Motor neuron (in vitro differentiated cells): ENCODE data around the gene CHD8. TPM values are rescaled to one million over a fixed set of nuclear protein-coding genes. Genes with fewer than 3 reads are reported as not detected.
"Not testable (repeated sequence)": the region's sequence is repeated elsewhere in the genome, so short reads cannot be mapped to it uniquely, and the experiment has no call there.

Experiments used
- ATAC-seq, 8 experiments: fragments of 200-7000 bp; cut with Tn5 transposase; replicated peaks in 6 of 8; 2 replicates each; pipeline ENCODE4 v1.8.0; 2021; ENCODE audit warnings: mild to moderate bottlenecking in 8 of 8, moderate library complexity in 8 of 8
- H3K27ac ChIP-seq, 2 donors: fragments of 250-450 bp; sonication (Bioruptor Pico); 2 replicates each; pipeline ENCODE4 v1.9.0; 2021; ENCODE audit warnings: antibody characterized with exemption in 2 of 2, mild to moderate bottlenecking in 2 of 2, moderate library complexity in 1 of 2
- H3K4me1 ChIP-seq, 2 donors: fragments of 250-450 bp; sonication (Bioruptor Pico); replicated peaks in 1 of 2; 2 replicates each; pipeline ENCODE4 v1.6.1; 2021; ENCODE audit warnings: antibody characterized with exemption in 2 of 2, mild to moderate bottlenecking in 2 of 2, moderate library complexity in 1 of 2
- H3K4me3 ChIP-seq, 5 donors: fragments of 250-450 bp; sonication (Bioruptor Pico); 2 replicates each; pipeline ENCODE4 v1.9.0; 2021; ENCODE audit warnings: antibody characterized with exemption in 5 of 5, mild to moderate bottlenecking in 5 of 5, moderate library complexity in 4 of 5
- WGBS, 10 experiments: fragments of 450-650 bp; shearing (Covaris generic); methylation state at CpG; one replicate each; pipeline ENCODE4 v1.0.0; 2022; 5-methylcytosine and 5-hydroxymethylcytosine counted together
- in situ Hi-C, 9 experiments: fragments of 400-800 bp; cut with MboI; loops; one replicate each; pipeline ENCODE4 v1.15.0; 2021; ENCODE audit warnings: low sequenced_read_pairs in 9 of 9, low pct_unique_long_range_greater_than_20kb in 2 of 9; ENCODE audit not compliant: unreplicated experiment in 9 of 9
- total RNA-seq, 8 experiments: library from RNA; unstranded; fragments of 300-600 nt; gene quantifications; 2 replicates each; pipeline versions ENCODE4 v1.2.3 to v1.2.4, GENCODE V29; 2022

Gene CHD8
- total RNA-seq, 8 experiments from 2014 or later = 48.7 to 114 (median 81.1) TPM

DNA sequence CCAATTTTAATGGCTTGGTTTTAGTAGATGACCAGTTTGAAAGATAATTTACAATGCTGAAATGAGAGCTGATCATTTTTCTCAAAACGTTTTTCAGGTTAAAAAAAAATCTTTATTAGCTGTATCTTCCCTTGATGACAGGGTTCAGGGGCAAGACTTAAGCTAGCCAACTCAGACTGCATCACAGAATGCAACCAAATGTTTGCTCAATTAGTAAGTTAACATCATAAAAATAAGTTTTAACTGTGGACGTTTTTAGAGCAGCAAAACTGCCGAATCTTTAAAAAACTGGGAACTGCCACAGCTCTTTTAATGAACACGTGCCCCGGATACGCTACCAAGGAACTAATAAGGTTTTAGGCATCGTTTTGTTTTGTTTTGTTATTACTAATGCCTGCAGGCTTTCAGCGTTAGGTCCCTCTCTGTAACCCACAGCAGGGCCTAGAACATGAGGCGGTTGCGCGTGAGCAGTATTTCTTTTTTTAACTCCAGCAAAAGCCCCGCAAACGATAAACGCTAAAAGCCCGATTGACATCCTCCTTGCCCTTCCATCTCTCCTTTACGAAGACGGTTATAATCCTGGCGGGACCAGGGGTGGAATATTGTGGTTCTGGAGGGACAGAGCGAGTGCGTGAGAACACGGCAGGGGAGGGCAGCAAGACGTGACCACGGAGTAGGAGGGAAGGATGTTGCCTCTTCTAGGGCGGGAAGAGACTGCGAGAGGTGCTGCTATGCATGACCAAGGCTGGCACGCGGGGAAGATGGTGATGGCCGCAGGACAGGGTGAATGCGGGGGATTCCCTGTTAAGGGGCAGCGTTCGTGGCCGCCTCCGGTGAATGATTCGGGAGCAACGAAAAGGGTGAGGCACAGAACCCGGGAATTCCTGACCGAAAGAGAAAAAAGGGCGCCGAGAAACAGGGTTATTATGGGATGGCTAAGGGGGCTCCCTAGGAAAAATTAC, 72.8 kb downstream of the CHD8 start:
- in situ Hi-C loops = no loop called here

DNA sequence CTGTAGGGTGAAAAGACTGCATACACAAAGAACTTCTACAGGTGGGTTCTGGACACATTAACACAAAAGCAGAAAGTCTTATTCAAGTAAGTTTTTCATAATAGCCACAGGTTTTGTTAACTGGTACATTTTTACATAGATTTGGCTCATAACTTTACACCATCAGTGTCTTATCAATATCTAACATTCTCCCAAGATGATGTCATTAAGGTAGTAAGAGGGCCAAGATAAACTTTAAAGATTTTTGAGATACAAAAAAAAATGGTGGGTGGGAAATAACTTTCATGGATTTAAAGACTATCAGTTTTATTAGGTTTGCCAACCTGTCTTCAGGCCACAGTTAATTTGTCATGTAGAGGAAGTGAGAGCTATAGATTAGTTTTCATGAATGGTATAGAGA, 73.8 kb downstream of the CHD8 start:
- Histone ChIP-seq H3K4me3 (peak overlapping the region in 1 of 5 donors; percentile 80), H3K27ac (no peak overlapping the region), H3K4me1 (peaks cover 3 to 18% of the 10 kb centered on the region in 2 donors)
- in situ Hi-C loops = no loop called here
- no peak for ATAC-seq

More for the DNA sequence above, 72.8 kb downstream of the CHD8 start:
- WGBS, 10 experiments = 0 to 2% (median 0%) methylated on average over 3 to 26 of the region's 39 CpGs
- peak overlapping the region; percentile 83 to 97 for H3K27ac ChIP-seq
- H3K4me1 ChIP-seq = peaks cover 3 to 18% of the 10 kb centered on the region in 2 donors
- ATAC-seq = peak; percentile 32 to 62 (median 39)
- peak overlapping the region; percentile 53 to 80 (median 57) for H3K4me3 ChIP-seq

DNA sequence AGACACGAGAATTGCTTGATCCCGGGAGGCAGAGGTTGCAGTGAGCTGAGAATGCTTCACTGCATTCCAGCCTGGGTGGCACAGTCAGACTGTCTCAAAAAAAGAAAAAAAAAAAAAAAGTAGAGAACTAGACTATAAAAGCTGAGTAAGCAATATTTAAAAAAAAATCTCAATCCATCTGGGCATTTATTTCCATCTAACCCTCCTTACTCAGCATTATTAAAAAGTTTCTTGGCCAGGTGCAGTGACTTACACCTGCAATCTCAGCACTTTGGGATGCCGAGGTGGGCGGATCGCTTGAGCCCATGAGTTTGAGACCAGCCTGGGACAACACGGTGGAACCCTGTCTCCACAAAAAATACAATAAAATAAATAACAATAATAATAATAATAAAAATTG, 76.6 kb downstream of the CHD8 start:
- 40 to 100% (median 89%) methylated on average over 1 to 6 of the region's 6 CpGs for WGBS, 10 experiments
- no peak overlapping the region for H3K4me3 ChIP-seq
- H3K4me1 ChIP-seq = peaks cover 3 to 15% of the 10 kb centered on the region in 2 donors
- H3K27ac ChIP-seq = no peak overlapping the region
- in situ Hi-C loops = no loop called here
- no peak for ATAC-seq

DNA sequence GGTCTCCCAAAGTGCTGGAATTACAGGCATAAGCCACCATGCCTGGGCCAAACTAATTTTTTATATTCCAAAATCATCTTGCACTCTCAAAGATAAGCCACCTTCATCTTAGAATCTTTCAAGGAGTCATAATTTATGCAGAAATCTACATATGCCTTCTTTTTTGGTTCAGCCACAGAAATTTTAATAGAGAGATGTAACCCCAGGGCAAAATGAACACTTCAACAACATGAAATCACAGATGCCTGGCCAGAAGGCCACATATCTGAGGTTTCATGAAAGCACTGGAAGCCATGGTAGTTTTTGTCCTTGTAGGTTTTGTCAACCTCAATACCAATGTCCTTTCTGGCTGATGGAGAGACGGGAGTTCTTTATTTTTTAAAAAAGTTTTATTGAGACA, 81.9 kb downstream of the CHD8 start:
- ATAC-seq = peak in 3 of 8 experiments; percentile 66 to 83 (median 73)
- Histone ChIP-seq H3K4me1 (no peaks in the 10 kb centered on the region), H3K4me3 (no peak overlapping the region), H3K27ac (no peak overlapping the region)
- in situ Hi-C loops = no loop called here
- 43 to 100% (median 100%) methylated on average over 1 of the region's 1 CpG; no CpG with 5 or more reads in 1 of the 10 experiments for whole genome bisulfite sequencing, 10 experiments

DNA sequence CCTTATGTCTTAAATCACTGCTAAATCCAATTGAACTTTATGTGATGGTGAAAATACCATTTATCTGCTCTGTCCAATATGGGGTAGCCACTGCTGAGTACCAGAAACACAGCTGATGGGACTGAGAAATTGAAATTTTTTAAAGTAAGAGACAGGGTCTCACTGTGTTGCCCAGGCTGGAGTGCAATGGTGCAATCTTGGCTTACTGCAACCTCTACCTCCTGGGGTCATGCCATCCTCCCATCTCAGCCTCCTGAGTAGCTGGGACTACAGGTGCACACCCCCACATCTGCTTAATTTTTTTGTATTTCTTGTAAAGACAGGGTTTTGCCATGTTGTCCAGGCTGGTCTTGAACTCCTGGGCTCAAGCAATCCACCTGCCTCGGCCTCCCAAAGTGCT, 83.1 kb downstream of the CHD8 start:
- H3K4me3 ChIP-seq, H3K4me1 ChIP-seq, in situ Hi-C loops, ATAC-seq, H3K27ac ChIP-seq: not testable (repeated sequence)
- 89 to 100% methylated on average over 1 of the region's 1 CpG; no CpG with 5 or more reads in 8 of the 10 experiments for WGBS, 10 experiments

DNA sequence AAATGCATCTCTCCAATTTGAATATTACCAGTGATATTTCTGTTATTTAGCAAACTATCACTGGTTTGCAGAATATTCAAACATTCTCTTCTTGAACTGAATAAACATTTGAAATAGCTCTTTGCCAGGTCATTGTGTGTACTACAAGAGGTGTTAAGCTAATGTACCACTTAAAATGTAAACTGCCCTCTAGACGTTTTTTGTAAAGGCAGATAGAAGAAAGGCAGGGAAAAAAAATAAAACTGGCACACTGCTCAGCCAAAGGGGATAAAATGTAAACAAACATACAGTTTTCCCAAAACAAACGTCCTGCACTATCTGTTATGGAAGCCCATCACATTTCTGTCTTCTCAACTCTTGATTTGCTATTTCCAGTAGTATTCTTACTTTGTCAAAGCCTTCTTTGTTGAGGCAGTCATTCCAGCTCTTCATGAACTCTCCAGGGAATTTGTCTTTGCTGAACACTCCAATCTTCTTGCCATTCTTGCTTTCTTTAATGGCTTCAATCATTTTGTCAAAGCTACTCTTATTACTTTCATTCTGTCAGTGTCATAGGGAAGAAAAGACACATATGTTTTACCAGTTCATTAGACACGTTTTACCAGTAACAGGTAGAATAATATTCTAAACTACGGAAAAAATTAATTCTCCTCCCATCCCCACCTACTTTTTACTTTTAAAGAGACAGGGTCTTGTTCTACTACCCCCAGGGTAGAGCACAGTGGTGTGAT, 85.8 kb downstream of the CHD8 start:
- ATAC-seq = peak in 2 of 8 experiments; percentile 38 to 80
- in situ Hi-C loops = no loop called here
- 14 to 89% (median 65%) methylated on average over 1 to 4 of the region's 4 CpGs for WGBS, 10 experiments
- Histone ChIP-seq H3K27ac (no peak overlapping the region), H3K4me3 (no peak overlapping the region), H3K4me1 (no peaks in the 10 kb centered on the region)

DNA sequence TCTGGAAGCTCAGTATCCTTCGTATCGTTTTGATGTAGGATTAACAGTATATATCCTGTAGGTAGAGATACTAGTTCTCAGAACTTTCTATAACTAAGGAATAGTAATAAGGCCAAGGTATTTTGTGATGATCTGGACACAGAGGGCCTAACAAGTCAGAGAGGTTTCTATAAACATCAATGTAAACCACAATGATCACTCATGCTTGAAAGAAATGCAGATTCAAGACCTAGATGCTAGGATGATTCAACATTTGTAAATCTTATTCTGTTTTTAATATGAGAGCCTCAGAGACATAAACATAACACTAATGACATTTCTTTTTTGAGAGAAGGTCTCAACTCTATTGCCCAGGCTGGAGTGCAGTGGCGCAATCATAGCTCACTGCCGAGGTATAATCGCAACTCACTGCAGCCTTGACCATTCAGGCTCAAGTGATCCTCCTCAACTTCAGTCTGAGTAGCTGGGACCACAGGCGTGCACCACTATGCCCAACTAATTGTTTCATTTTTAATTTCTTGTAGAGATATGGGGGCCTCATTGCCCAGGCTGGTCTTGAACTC, 88.3 kb downstream of the CHD8 start:
- WGBS, 10 experiments = 93 to 100% (median 100%) methylated on average over 2 to 6 of the region's 6 CpGs; no CpG with 5 or more reads in 2 of the 10 experiments
- in situ Hi-C loops = no loop called here
- ATAC-seq = peak in 1 of 8 experiments; percentile 43
- H3K4me3 ChIP-seq = no peak overlapping the region
- H3K4me1 ChIP-seq = no peaks in the 10 kb centered on the region
- H3K27ac ChIP-seq = no peak overlapping the region

DNA sequence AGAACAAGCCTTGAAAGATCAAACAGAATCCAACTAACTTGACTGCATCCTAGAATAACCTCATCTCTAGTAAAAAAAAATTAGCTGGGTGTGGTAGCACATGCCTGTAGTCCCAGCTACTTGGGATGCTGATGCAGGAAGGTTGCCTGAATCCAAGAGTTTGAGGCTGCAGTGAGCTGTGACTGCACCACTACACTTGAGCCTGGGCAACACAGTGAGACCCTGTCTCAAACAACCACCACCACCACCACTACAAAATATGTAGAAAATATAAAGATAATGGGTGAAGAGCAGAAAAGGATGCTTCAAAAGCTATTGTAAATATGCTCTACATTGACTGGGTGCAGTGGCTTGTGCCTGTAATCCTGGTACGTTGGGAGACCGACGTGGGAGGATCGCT, 99.4 kb downstream of the CHD8 start:
- no peak for ATAC-seq
- in situ Hi-C loops = no loop called here
- no peaks in the 10 kb centered on the region for H3K4me1 ChIP-seq
- WGBS, 10 experiments = 91 to 100% (median 100%) methylated on average over 1 to 4 of the region's 4 CpGs; no CpG with 5 or more reads in 6 of the 10 experiments
- no peak overlapping the region for H3K27ac ChIP-seq
- no peak overlapping the region for H3K4me3 ChIP-seq

DNA sequence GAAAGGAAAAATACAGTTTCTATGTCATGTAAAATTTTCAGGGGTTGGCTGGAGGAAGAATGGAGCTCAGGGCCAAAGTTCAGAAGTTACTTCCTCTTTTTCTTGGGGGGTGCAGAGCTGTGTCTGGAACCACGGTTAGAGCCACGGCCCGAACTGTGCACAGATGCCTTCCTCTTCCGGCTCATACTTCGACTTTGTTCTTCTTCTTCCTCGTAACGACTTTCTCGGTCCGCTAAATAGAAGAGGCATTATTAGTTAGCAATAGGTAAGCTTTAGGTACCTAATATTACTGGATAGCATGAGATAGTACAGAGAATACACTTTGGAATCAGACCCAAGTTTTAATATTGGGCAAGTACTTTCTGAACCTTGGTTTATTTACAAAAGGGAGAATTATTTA, 103.3 kb downstream of the CHD8 start:
- Histone ChIP-seq H3K27ac (no peak overlapping the region), H3K4me3 (no peak overlapping the region), H3K4me1 (no peaks in the 10 kb centered on the region)
- in situ Hi-C loops = no loop called here
- no peak for ATAC-seq
- WGBS, 10 experiments = 83 to 100% (median 100%) methylated on average over 2 to 8 of the region's 9 CpGs; no CpG with 5 or more reads in 4 of the 10 experiments

DNA sequence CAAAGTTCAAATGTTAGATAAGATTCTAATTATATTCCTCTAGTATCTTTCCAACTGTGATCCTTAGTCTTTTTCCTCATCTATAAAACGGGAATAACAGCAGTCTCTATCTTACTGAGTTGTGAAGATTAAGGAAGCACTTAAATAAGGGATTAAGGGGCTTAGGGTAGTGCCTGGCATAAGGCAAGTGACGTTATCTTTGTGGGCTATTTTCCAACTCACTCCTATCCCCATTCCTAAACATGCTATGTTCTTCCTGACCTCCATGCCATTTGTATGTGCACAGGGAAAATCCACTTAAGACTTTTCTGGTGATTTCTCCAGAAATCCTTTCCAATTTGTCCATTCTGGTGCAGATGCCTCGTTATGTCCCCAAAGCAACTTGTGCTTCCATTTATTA, 105.4 kb downstream of the CHD8 start:
- in situ Hi-C loops = no loop called here

DNA sequence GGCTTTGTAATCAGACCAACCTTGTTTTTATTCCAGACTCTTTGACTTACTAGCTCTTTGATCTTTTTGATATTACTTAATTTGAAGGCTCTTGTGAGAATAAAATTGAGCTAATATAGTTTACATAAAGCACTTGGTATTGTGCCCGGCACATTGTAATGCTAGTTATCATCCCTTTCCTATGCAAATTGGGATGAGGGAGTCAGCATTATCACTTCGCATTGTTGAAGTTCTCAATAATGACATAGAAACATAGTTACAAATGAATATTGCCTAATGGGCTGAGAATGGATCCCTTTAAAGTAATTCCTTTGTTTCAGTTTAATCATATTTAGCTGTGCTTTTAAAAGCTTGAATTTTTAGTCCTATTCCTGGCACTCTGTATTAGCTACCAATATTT, 108.7 kb downstream of the CHD8 start:
- Histone ChIP-seq H3K4me1 (no peaks in the 10 kb centered on the region), H3K4me3 (no peak overlapping the region), H3K27ac (no peak overlapping the region)
- 0 to 71% (median 19%) methylated on average over 1 to 2 of the region's 2 CpGs; no CpG with 5 or more reads in 2 of the 10 experiments for WGBS, 10 experiments
- peak in 3 of 8 experiments; percentile 28 to 84 (median 79) for ATAC-seq
- in situ Hi-C loops = no loop called here

More for the DNA sequence above, 105.4 kb downstream of the CHD8 start:
- Histone ChIP-seq H3K27ac (no peak overlapping the region), H3K4me3 (no peak overlapping the region), H3K4me1 (no peaks in the 10 kb centered on the region)
- 20 to 100% (median 84%) methylated on average over 1 to 2 of the region's 3 CpGs; no CpG with 5 or more reads in 2 of the 10 experiments for WGBS, 10 experiments
- ATAC-seq = no peak

DNA sequence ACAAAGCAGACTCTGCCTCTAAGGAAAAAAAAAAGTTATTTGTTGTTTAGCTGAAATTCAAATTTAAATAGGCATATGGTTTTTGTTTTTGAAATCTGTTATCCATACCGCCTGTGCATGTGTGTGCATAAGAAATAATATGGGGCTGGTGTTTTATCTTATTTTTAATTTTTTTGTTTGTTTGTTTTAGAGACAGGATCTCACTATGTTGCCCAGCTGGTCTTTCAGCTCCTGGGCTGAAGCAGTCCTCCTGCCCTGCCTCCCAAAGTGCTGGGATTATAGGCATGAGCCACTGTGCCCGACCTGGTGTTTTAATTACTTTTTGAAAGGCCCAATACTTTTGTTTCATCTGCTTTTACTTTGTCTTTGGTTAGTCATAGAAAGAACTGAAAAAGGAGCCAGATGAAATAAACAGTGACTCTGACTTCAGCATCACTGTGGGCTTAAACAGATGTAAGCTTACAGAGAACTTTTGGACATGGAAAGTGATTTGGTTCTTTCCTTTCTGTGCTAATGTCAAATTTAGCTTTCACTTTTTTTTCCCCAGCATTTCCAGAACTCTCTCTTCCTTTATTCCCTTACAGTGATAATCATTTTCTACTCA, 109.3 kb downstream of the CHD8 start:
- peak in 3 of 8 experiments; percentile 23 to 41 (median 40) for ATAC-seq
- no peak overlapping the region for H3K4me3 ChIP-seq
- in situ Hi-C loops = no loop called here
- no peak overlapping the region for H3K27ac ChIP-seq
- 0 to 100% (median 58%) methylated on average over 1 to 2 of the region's 2 CpGs; no CpG with 5 or more reads in 1 of the 10 experiments for WGBS, 10 experiments
- no peaks in the 10 kb centered on the region for H3K4me1 ChIP-seq
